Omental fat pad (tissue), 4 donors: Measurements from ENCODE around the gene CAMK1D. TPM values are rescaled to one million over a fixed set of nuclear protein-coding genes. Genes with fewer than 3 reads are reported as not detected.
"Not testable (repeated sequence)": the region's sequence is repeated elsewhere in the genome, so short reads cannot be mapped to it uniquely, and the experiment has no call there.

Source experiments
- ATAC-seq: fragments of 150-250 bp; one replicate; pipeline ENCODE4 v1.9.1; 2016; ENCODE audit warnings: mild to moderate bottlenecking, moderate library complexity; ENCODE audit not compliant: low FRiP score
- DNase-seq: peaks from one replicate; pipeline ENCODE4 v3.0.0-alpha.2; 2019; ENCODE audit warnings: low spot score
- total RNA-seq, 4 donors: library from RNA; depleted of rRNA; stranded (reverse); fragments of >200 nt; gene quantifications; one replicate each; pipeline ENCODE4 v1.1.0, GENCODE V29; 2016
- TF ChIP-seq, protein P1 (sequence below), 3 donors: fragments of 450-650 bp; IDR thresholded peaks; one replicate each; pipeline ENCODE4 v1.5.1; 2016 to 2017; ENCODE audit warnings: antibody characterized with exemption in 3 of 3, mild to moderate bottlenecking in 3 of 3, moderate library complexity in 2 of 3

CAMK1D gene
- total RNA-seq, 4 donors from 2014 or later, result 6.0 to 15.8 (median 8.8) TPM

GRCh38 chr10:12333380-12334185 is 15.8 kb upstream of the CAMK1D start:
- DNase-seq (peak; percentile 57), ATAC-seq (peak; percentile 99)
- TF ChIP-seq, protein P1, sequence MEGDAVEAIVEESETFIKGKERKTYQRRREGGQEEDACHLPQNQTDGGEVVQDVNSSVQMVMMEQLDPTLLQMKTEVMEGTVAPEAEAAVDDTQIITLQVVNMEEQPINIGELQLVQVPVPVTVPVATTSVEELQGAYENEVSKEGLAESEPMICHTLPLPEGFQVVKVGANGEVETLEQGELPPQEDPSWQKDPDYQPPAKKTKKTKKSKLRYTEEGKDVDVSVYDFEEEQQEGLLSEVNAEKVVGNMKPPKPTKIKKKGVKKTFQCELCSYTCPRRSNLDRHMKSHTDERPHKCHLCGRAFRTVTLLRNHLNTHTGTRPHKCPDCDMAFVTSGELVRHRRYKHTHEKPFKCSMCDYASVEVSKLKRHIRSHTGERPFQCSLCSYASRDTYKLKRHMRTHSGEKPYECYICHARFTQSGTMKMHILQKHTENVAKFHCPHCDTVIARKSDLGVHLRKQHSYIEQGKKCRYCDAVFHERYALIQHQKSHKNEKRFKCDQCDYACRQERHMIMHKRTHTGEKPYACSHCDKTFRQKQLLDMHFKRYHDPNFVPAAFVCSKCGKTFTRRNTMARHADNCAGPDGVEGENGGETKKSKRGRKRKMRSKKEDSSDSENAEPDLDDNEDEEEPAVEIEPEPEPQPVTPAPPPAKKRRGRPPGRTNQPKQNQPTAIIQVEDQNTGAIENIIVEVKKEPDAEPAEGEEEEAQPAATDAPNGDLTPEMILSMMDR (IDR thresholded peaks at IDR 0.05), result no peak

DNA sequence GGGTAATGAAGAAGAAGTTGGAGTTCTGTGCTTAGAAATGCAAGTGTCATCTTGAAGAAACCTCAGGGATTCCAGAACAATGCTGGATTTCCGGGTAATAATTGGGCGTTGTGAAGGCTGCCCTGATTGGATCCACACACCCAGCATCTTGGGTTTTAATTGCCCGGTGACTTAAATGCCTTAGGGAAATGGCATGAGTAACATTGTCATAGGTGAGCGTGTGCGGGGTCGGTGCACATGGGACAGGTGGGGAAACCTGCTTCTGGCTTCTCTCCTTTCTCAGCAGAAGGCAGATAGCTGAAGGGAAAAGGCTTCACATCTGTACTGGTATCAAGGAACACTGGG is 15.2 kb upstream of the CAMK1D start:
- TF ChIP-seq, protein P1 (IDR thresholded peaks at IDR 0.05), result no peak
- ATAC-seq (no peak), DNase-seq (no peak)

DNA sequence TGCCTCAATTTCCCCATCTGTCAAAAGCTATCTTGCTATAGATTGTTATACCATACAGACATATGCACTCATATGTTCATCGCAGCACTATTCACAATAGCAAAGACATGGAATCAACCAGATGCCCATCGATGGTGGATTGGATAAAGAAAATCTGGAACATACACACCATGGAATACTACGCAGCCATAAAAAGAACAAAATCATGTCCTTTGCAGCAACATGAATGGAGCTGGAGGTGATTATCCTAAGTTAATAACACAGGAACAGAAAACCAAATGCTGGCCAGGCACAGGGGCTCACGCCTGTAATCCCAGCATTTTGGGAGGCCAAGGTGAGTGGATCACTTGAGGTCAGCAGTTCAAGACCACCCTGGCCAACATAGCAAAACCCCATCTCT is 14.2 kb upstream of the CAMK1D start:
- not testable (repeated sequence) for DNase-seq, ATAC-seq

DNA sequence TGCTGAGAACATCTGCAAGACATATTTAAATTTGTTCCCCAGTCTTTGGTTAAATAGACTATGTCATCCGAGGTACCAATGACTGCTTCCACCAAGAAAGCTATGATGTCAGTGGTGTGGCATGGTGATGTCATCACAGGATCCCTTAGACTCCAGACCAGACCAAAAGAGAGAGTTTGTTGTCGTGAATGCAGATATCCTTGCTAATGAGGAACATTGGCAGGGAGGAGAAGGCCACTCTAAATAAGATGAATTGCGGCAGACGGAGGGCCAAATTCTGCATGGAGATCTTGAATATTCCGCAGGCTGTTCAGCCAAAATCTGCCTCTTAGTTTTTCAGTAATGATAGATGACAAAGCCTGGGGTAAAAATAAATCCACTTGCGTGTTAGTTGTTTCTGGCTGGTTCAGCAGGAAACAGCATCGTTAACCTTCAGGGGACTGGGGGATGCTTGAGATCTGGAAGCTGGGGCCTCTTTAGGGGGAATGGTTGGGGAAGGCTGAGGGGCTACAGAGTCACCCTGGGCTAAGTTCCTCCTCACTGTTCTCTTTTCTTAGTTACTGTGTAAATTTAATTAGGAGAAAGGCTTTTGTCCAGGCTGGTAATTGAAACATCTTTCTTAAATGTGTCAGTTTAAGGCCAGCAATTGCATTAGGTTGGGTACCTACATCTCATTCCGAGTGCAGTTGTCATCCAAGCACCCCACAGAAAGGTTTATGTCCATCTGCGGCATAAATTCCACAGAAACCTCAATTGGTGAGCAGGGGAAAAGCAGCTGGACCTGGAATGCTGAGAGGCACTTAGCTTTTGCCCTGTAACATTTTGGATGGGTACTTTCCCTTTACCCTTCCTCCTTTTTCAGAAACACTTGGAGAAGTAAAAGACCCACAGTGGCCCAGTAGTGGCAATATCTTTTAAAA is 11.6 kb upstream of the CAMK1D start:
- TF ChIP-seq, protein P1 (IDR thresholded peaks at IDR 0.05), result no peak
- no peak for ATAC-seq

DNA sequence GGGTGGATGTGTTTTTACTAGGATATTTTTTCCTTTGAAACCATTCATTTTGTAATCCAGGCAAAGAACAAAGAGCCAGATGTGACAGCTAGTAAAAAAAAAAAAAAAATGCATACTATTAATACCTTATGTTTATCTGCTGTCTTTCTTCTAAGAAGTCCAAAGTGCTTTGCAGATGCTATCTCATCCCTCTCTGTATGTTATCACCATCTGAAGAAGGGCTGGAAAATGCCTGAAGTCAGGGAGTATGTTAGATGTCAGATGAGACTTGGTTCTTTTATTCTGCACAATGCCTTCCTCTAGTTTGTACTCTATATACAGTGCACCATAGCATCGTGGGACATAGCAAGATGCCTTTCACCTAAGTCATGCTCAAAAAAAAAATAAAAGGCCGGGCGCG is 10.4 kb upstream of the CAMK1D start:
- DNase-seq (no peak), ATAC-seq (no peak)
- TF ChIP-seq, protein P1 (IDR thresholded peaks at IDR 0.05), result no peak

More for the DNA sequence above, 11.6 kb upstream of the CAMK1D start:
- no peak for DNase-seq

GRCh38 chr10:12340371-12340770 is 9.0 kb upstream of the CAMK1D start:
- ATAC-seq (no peak), DNase-seq (no peak)
- TF ChIP-seq, protein P1 (IDR thresholded peaks at IDR 0.05), result no peak

DNA sequence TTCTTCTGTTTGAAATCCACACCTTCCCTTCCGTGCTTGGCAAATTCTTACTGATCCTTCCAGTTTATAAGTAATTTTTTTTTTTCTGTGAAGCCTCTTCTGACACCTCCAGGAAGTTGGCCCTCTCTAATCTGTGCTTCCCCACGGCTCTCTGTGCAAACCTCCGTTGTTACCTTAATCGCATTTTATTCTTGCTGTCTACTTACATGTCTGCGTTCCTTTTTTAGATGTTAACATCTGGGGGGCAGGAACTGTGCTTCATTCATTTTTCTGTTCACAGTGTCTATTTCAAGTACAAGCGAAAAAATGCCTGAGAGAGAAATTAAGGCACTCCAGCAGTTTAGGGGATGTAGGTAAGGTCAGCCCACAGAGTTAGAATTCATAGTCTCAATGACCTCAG is 8.4 kb upstream of the CAMK1D start:
- TF ChIP-seq, protein P1 (IDR thresholded peaks at IDR 0.05), result no peak
- ATAC-seq, result no peak
- no peak for DNase-seq
